H9 (cell line): Measurements from ENCODE around the gene ASTN1. TPM values are rescaled to one million over a fixed set of nuclear protein-coding genes. Genes with fewer than 3 reads are reported as not detected.

Experiments
- DNase-seq: peaks from one replicate; pipeline ENCODE4 v3.0.0-alpha.2; 2017
- H2AFZ ChIP-seq: one replicate; pipeline ENCODE4 v1.6.1; 2013; ENCODE audit warnings: mild to moderate bottlenecking, low read length, control low read depth, moderate library complexity
- H2AK5ac ChIP-seq: 2 replicates; pipeline ENCODE4 v1.6.1; 2013; ENCODE audit warnings: low read length, control low read depth, mixed read lengths; ENCODE audit not compliant: insufficient read length
- H2BK120ac ChIP-seq: one replicate; pipeline ENCODE4 v1.6.1; 2013; ENCODE audit warnings: low read depth, mild to moderate bottlenecking, low read length, control low read depth, inconsistent platforms; ENCODE audit not compliant: poor library complexity, severe bottlenecking
- H2BK12ac ChIP-seq: 2 replicates; pipeline ENCODE4 v1.6.1; 2013; ENCODE audit warnings: low read length, control low read depth, mixed read lengths, low read depth; ENCODE audit not compliant: insufficient read length
- H2BK15ac ChIP-seq: 2 replicates; pipeline ENCODE4 v1.6.1; 2013; ENCODE audit warnings: low read depth, low read length, control low read depth
- H2BK20ac ChIP-seq: one replicate; pipeline ENCODE4 v1.6.1; 2013; ENCODE audit warnings: low read depth, mild to moderate bottlenecking, low read length, control low read depth, inconsistent platforms; ENCODE audit not compliant: poor library complexity, severe bottlenecking
- H2BK5ac ChIP-seq: 2 replicates; pipeline ENCODE4 v1.6.1; 2013; ENCODE audit warnings: low read length, control low read depth, mixed read lengths; ENCODE audit not compliant: insufficient read length
- H3K14ac ChIP-seq: 2 replicates; pipeline ENCODE4 v1.6.1; 2013; ENCODE audit warnings: low read length, control low read depth; ENCODE audit not compliant: insufficient read depth
- H3K18ac ChIP-seq: 2 replicates; pipeline ENCODE4 v1.6.1; 2013; ENCODE audit warnings: low read depth, mild to moderate bottlenecking, mixed read lengths, low read length, control low read depth; ENCODE audit not compliant: insufficient read length
- H3K23ac ChIP-seq: 2 replicates; pipeline ENCODE4 v1.6.1; 2013; ENCODE audit warnings: low read length, control low read depth, mixed read lengths, low read depth; ENCODE audit not compliant: insufficient read length
- H3K23me2 ChIP-seq: 2 replicates; pipeline ENCODE4 v1.6.1; 2013; ENCODE audit warnings: low read depth, mild to moderate bottlenecking, mixed read lengths, low read length, control low read depth; ENCODE audit not compliant: insufficient read length, poor library complexity, severe bottlenecking
- H3K27ac ChIP-seq: 2 replicates; pipeline ENCODE4 v1.5.1; 2013; ENCODE audit warnings: low read length, control low read depth, mixed read lengths, low read depth; ENCODE audit not compliant: insufficient read length
- H3K27me3 ChIP-seq: 2 replicates; pipeline ENCODE4 v1.6.1; 2013; ENCODE audit warnings: low read length, control low read depth, inconsistent platforms; ENCODE audit not compliant: insufficient read depth
- H3K4ac ChIP-seq: 2 replicates; pipeline ENCODE4 v1.6.1; 2013; ENCODE audit warnings: low read depth, mild to moderate bottlenecking, control low read depth, inconsistent platforms, low read length, moderate library complexity
- H3K4me1 ChIP-seq: 2 replicates; pipeline ENCODE4 v1.6.1; 2013; ENCODE audit warnings: low read length, control low read depth, inconsistent platforms; ENCODE audit not compliant: insufficient read depth
- H3K4me2 ChIP-seq: 2 replicates; pipeline ENCODE4 v1.6.1; 2013; ENCODE audit warnings: low read length, control low read depth, mixed read lengths; ENCODE audit not compliant: insufficient read length, insufficient read depth
- H3K56ac ChIP-seq: 2 replicates; pipeline ENCODE4 v1.6.1; 2013; ENCODE audit warnings: low read depth, mild to moderate bottlenecking, mixed read lengths, low read length, control low read depth; ENCODE audit not compliant: insufficient read length
- H3K79me1 ChIP-seq: 2 replicates; pipeline ENCODE4 v1.6.1; 2013; ENCODE audit warnings: low read depth, mild to moderate bottlenecking, moderate library complexity, low read length, control low read depth, inconsistent platforms; ENCODE audit not compliant: insufficient read depth, poor library complexity, severe bottlenecking
- H3K79me2 ChIP-seq: 2 replicates; pipeline ENCODE4 v1.6.1; 2013; ENCODE audit warnings: low read length, control low read depth, inconsistent platforms; ENCODE audit not compliant: insufficient read depth
- H3K9ac ChIP-seq: 2 replicates; pipeline ENCODE4 v1.6.1; 2013; ENCODE audit warnings: low read length, control low read depth, mixed read lengths; ENCODE audit not compliant: insufficient read length; ENCODE audit errors: extremely low read depth
- H3K9me3 ChIP-seq: one replicate; pipeline ENCODE4 v1.6.1; 2013; ENCODE audit warnings: low read depth, low read length, inconsistent platforms; ENCODE audit not compliant: control insufficient read depth
- H3T11ph ChIP-seq: one replicate; pipeline ENCODE4 v1.6.1; 2013; ENCODE audit warnings: mild to moderate bottlenecking, low read length, control low read depth, inconsistent platforms
- H4K20me1 ChIP-seq: one replicate; pipeline ENCODE4 v1.6.1; 2013; ENCODE audit not compliant: control insufficient read depth, insufficient read length, insufficient read depth
- H4K5ac ChIP-seq: 2 replicates; pipeline ENCODE4 v1.6.1; 2013; ENCODE audit warnings: low read depth, mild to moderate bottlenecking, mixed read lengths, low read length, control low read depth; ENCODE audit not compliant: insufficient read length
- H4K8ac ChIP-seq: replicated peaks from 2 replicates; pipeline ENCODE4 v1.6.1; 2013; ENCODE audit warnings: low read length, control low read depth, mixed read lengths, low read depth; ENCODE audit not compliant: insufficient read length
- H4K91ac ChIP-seq: 2 replicates; pipeline ENCODE4 v1.6.1; 2013; ENCODE audit warnings: low read depth, mild to moderate bottlenecking, moderate library complexity, mixed read lengths, low read length, control low read depth; ENCODE audit not compliant: insufficient read length
- H3K27ac Mint-ChIP-seq, 3 experiments: 2 replicates in 2 of 3; 3 replicates in 1 of 3; pipeline ENCODE4 v1.8.0; 2020 to 2021; ENCODE audit warnings: mixed read lengths in 3 of 3, mild to moderate bottlenecking in 1 of 3, moderate library complexity in 1 of 3
- H3K27me3 Mint-ChIP-seq: 2 replicates; pipeline ENCODE4 v1.8.0; 2021; ENCODE audit warnings: low read depth, mild to moderate bottlenecking, moderate library complexity, mixed read lengths
- H3K36me3 Mint-ChIP-seq, 3 experiments: 2 replicates in 2 of 3; 3 replicates in 1 of 3; pipeline ENCODE4 v1.8.0; 2020 to 2021; ENCODE audit warnings: low read depth in 3 of 3, mixed read lengths in 3 of 3; ENCODE audit not compliant: insufficient read depth in 1 of 3
- H3K4me1 Mint-ChIP-seq, 2 experiments: 2 replicates each; pipeline ENCODE4 v1.8.0; 2020; ENCODE audit warnings: mixed read lengths in 2 of 2
- H3K4me3 Mint-ChIP-seq, 2 experiments: 2 replicates in 1 of 2; 3 replicates in 1 of 2; pipeline ENCODE4 v1.8.0; 2020 to 2021; ENCODE audit warnings: mild to moderate bottlenecking in 2 of 2, mixed read lengths in 2 of 2, moderate library complexity in 1 of 2
- H3K9me3 Mint-ChIP-seq, 2 experiments: 2 replicates in 1 of 2; 3 replicates in 1 of 2; pipeline ENCODE4 v1.8.0; 2020; ENCODE audit warnings: mild to moderate bottlenecking in 2 of 2, mixed read lengths in 2 of 2, moderate library complexity in 1 of 2
- WGBS: extraction: QIAGEN DNeasy Blood & Tissue Kit; methylation state at CpG from one replicate; pipeline ENCODE4 v1.1.7; 2013; ENCODE audit warnings: missing lambda C conversion rate, low lambda C conversion rate, mixed read lengths; ENCODE audit not compliant: insufficient read length; ENCODE audit errors: extremely low coverage; 5-methylcytosine and 5-hydroxymethylcytosine counted together
- total RNA-seq: library from RNA; stranded (reverse); gene quantifications from 2 replicates; pipeline ENCODE4 v1.2.1, GENCODE V29; 2021
- TF ChIP-seq, protein P1 (sequence below): fragments of 200-600 bp; sonication (generic); conservative IDR thresholded peaks from 3 replicates; pipeline ENCODE4 v1.8.0; 2021; ENCODE audit warnings: antibody characterized with exemption, mild to moderate bottlenecking

The ASTN1 gene
- total RNA-seq, 1 experiment from 2014 or later = 0.98 TPM

DNA sequence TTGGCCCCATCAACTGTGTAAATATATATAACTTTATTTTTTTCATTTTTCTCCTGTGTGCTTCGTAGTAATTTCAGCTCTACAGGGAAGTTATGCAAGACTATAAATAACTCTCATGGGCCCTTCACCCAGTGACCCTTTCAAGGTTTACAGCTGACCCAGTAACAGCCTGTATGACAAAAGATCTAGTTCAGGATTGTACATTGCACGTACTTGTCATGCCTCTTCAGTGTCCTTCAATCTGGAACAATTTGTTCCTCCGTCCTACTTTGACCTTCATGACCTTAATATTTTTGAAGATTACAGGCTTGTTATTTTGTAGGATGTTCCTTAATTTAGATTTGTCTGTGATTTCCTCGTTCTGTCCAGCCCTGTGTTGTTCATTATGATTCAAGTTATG is 46.7 kb upstream of the ASTN1 start:
- Histone ChIP-seq H3K4me2 (no peak overlapping the region), H3K4ac (no peak overlapping the region), H4K91ac (no peak overlapping the region), H2AK5ac (no peak overlapping the region), H2BK12ac (no peak overlapping the region), H3K79me2 (no peaks in the 10 kb centered on the region), H4K5ac (no peak overlapping the region), H3K4me1 (no peaks in the 10 kb centered on the region), H3K79me1 (no peaks in the 10 kb centered on the region), H2BK120ac (no peak overlapping the region), H2BK15ac (no peak overlapping the region), H3K23me2 (no peaks in the 10 kb centered on the region), H3K18ac (no peak overlapping the region), H4K20me1 (no peaks in the 10 kb centered on the region), H4K8ac (no peak overlapping the region), H2AFZ (no peak overlapping the region), H3K23ac (no peak overlapping the region), H2BK5ac (no peak overlapping the region), H3T11ph (no peak overlapping the region), H3K27ac (no peak overlapping the region), H3K27me3 (peaks cover 14% of the 10 kb centered on the region; the same call in 1 of the 2 replicates), H2BK20ac (no peak overlapping the region), H3K9me3 (no peaks in the 10 kb centered on the region), H3K9ac (no peak overlapping the region), H3K56ac (no peak overlapping the region), H3K14ac (no peak overlapping the region)
- H3K36me3 Mint-ChIP-seq = no peaks in the 10 kb centered on the region
- H3K4me3 Mint-ChIP-seq = no peak overlapping the region
- WGBS = no CpG with 5 or more reads among the region's 4 CpGs
- peaks cover 2 to 3% of the 10 kb centered on the region in 2 experiments; a peak in 1 of 5 replicates for H3K9me3 Mint-ChIP-seq
- no peak overlapping the region for H3K27ac Mint-ChIP-seq
- TF ChIP-seq, protein P1, sequence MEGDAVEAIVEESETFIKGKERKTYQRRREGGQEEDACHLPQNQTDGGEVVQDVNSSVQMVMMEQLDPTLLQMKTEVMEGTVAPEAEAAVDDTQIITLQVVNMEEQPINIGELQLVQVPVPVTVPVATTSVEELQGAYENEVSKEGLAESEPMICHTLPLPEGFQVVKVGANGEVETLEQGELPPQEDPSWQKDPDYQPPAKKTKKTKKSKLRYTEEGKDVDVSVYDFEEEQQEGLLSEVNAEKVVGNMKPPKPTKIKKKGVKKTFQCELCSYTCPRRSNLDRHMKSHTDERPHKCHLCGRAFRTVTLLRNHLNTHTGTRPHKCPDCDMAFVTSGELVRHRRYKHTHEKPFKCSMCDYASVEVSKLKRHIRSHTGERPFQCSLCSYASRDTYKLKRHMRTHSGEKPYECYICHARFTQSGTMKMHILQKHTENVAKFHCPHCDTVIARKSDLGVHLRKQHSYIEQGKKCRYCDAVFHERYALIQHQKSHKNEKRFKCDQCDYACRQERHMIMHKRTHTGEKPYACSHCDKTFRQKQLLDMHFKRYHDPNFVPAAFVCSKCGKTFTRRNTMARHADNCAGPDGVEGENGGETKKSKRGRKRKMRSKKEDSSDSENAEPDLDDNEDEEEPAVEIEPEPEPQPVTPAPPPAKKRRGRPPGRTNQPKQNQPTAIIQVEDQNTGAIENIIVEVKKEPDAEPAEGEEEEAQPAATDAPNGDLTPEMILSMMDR = no peak
- peaks cover 43% of the 10 kb centered on the region for H3K27me3 Mint-ChIP-seq
- no peak for DNase-seq
- H3K4me1 Mint-ChIP-seq = no peaks in the 10 kb centered on the region
